EH (cell line): Measurements from ENCODE around the gene SFT2D3.

Source experiments
- DNase-seq: peaks from one replicate; pipeline ENCODE4 v3.0.0-alpha.2; 2015; ENCODE audit warnings: low read depth

Gene SFT2D3

DNA sequence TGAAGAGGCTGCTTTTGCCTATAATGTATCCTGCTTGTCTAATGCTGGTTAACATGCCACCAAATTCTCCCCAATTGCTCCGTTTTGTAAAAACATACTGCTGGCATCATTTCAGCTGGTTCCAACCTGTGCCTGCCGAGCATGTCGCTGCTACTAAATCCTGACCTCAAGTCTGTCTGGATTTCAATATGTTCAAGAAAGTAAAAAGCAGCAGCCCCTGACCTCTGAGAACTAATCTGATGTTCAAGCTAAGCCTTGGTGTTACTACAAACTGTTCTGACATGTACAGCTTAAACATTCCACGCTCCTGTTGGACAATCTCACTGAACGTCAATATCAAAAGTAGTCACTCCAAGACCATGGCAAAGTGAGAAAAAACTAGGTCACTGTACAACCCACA lies 46.3 kb downstream of the SFT2D3 start:
- DNase-seq, result no peak

DNA sequence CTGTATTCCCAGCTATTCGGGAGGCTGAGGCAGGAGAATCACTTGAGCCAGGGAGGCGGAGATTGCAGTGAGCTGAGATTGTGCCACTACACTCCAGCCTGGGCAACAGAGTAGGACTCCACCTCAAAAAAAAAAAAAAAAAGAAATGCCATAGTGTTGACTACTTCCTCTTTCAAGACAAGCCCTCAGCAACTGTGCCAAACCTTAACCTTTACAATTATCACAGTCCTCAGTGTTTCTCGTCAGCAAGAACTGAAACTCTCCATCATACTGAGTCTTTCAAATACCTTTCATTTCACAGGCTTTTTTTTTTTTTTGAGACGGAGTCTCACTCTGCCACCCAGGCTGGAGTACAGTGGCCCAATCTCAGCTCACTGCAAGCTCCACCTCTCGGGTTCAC lies 48.2 kb downstream of the SFT2D3 start:
- DNase-seq, result peak; percentile 71

DNA sequence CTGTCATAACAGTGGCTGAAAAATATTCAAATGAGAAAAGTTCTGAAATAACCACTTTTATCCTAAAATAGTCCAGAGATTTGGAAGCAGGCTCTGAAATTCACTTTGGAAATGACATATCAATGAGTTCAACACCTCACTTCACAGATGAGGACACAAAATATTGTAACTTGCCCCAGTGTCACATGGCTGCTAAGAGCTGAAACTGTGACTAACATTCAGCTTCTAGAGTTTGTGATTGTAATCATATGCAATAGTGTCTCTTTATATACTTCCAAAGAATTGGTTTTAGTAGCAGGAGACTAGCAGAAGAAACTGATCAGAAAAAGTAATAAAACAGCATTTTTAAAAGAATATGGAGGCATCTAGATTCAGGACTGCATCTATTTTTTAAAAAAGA lies 52.1 kb downstream of the SFT2D3 start:
- no peak for DNase-seq

DNA sequence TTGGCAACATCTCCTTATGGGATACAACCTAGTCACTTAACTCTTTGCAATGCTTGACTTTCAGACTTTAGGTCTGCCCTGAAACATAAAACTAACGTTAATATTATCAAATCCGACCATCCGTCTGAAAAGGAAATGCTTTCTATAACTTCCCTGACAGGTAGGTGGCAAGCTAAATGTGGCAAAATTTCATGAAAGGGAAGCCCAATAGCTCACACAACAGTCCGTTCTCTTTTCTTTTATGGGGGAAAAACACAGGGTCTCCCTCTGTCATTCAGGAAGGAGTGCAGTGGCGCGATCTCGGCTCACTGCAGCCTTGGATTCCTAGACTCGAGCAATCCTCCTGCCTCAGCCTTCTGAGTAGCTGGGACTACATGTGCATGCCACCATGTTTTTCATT lies 52.9 kb downstream of the SFT2D3 start:
- DNase-seq, result no peak
